Lung (tissue), 12 donors: Measurements from ENCODE around the gene MAST3. TPM values are rescaled to one million over a fixed set of nuclear protein-coding genes. Genes with fewer than 3 reads are reported as not detected.
A peak's percentile ranks its signal among the peaks of the same experiment; 100 is the strongest.

ENCODE experiments used
- ATAC-seq: fragments of 200-7000 bp; cut with Tn5 transposase; one replicate; pipeline ENCODE4 v1.9.1; 2020; ENCODE audit warnings: moderate number of reproducible peaks; ENCODE audit not compliant: insufficient read depth, low FRiP score
- DNase-seq, 3 donors: peaks; one replicate each; pipeline ENCODE4 v3.0.0-alpha.2; 2013 to 2017
- H3K27ac ChIP-seq, 2 donors: one replicate each; pipeline ENCODE4 v1.5.1; 2013; ENCODE audit warnings: mild to moderate bottlenecking in 2 of 2, moderate library complexity in 2 of 2, control low read depth in 1 of 2, inconsistent platforms in 1 of 2, low read depth in 1 of 2, low read length in 1 of 2
- H3K27me3 ChIP-seq, 3 donors: one replicate each; pipeline ENCODE4 v1.5.1; 2013; ENCODE audit warnings: low read length in 2 of 3; ENCODE audit not compliant: control insufficient read depth in 3 of 3, insufficient read depth in 3 of 3
- H3K36me3 ChIP-seq, 4 donors: one replicate each; pipeline ENCODE4 v1.5.1; 2013; ENCODE audit warnings: low read length in 4 of 4, mild to moderate bottlenecking in 1 of 4, moderate library complexity in 1 of 4; ENCODE audit not compliant: control insufficient read depth in 4 of 4, insufficient read depth in 4 of 4
- H3K4me1 ChIP-seq, 5 donors: one replicate each; pipeline ENCODE4 v1.5.1; 2013; ENCODE audit warnings: low read length in 5 of 5, mild to moderate bottlenecking in 2 of 5, moderate library complexity in 1 of 5; ENCODE audit not compliant: control insufficient read depth in 5 of 5, insufficient read depth in 5 of 5
- H3K4me3 ChIP-seq: one replicate; pipeline ENCODE4 v1.5.1; 2013; ENCODE audit warnings: mild to moderate bottlenecking, control low read depth, moderate library complexity
- H3K9ac ChIP-seq, 2 donors: one replicate each; pipeline ENCODE4 v1.5.1; 2013; ENCODE audit warnings: low read length in 2 of 2, control low read depth in 1 of 2; ENCODE audit not compliant: insufficient read depth in 1 of 2
- H3K9me3 ChIP-seq, 4 donors: one replicate each; pipeline ENCODE4 v1.5.1; 2013; ENCODE audit warnings: low read length in 3 of 4, mild to moderate bottlenecking in 1 of 4, moderate library complexity in 1 of 4; ENCODE audit not compliant: control insufficient read depth in 4 of 4, insufficient read depth in 3 of 4
- CTCF ChIP-seq: IDR thresholded peaks from 2 replicates; pipeline ENCODE4 v1.5.1; 2012; ENCODE audit warnings: mild to moderate bottlenecking; ENCODE audit errors: control extremely low read depth, extremely low read depth
- WGBS, 2 donors: extraction: QIAGEN DNeasy Blood & Tissue Kit; methylation state at CpG; one replicate each; pipeline ENCODE4 v1.1.7; 2013; 5-methylcytosine and 5-hydroxymethylcytosine counted together
- polyA plus RNA-seq, 2 donors: library from polyadenylated mRNA; stranded (reverse); fragments of 200-250 nt; gene quantifications; one replicate each; pipeline ENCODE4 v1.2.1, GENCODE V29; 2013
- total RNA-seq, 2 donors: library from RNA; depleted of rRNA in 1 of 2; stranded (reverse); fragments of >200 nt in 1 of 2; gene quantifications; one replicate each; pipeline ENCODE4 v1.2.1, GENCODE V29; 2014 to 2021
- donor health status: control.
- donor health status: control.
- donor health status: Bipolar disorder and iron deficiency.
- donor health status: healthy.
- donor health status: DM: yes; HTN: yes; CAD: no.

Gene MAST3
- total and polyA plus RNA-seq, 4 donors = 5.0 to 24.0 (median 9.3) TPM

DNA sequence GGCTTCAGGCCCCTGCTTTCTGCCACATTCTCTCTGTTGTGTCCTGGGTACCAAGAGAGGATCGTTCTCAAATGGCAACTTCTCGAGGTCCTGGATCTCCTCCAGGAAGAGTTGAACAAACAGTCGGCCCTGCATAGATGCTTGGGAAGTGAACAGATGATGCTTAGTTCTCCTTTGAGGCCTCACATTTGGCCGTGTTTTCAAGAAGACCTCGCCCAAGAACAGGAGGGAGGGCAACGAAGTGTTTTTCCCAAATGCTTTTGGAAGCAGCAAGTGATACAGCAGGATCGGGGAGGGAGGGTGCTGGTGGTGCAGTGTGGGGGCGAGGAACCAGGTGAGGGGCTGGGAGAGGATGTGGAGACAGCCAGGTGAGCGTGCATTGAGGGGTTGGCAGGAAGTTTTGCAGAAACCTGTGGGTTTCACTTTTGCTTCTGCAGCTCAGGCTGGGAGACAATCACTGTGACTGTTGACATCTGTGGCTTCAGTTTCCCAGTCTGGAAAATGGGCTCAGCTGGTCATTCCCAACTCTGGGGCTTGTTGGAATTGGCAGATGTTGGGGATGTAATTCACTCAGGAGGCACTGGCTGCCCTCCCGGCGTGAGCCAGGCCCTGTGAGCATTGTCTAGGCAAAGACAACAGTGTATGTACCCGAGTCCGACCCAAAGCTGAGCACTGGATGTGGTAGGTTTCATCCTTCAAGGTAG lies 21.6 kb downstream of the MAST3 start:
- Histone ChIP-seq H3K9ac (no peak overlapping the region), H3K27me3 (no peaks in the 10 kb centered on the region), H3K36me3 (peaks cover 0 to 13% (median 7%) of the 10 kb centered on the region in 4 donors), H3K4me1 (peaks cover 0 to 17% (median 6%) of the 10 kb centered on the region in 5 donors), H3K4me3 (no peak overlapping the region), H3K9me3 (no peaks in the 10 kb centered on the region), H3K27ac (peak overlapping the region in 1 of 2 donors; percentile 16)
- ATAC-seq (no peak), DNase-seq (peak in 1 of 3 donors; percentile 30)
- no peak for TF ChIP-seq CTCF
- 41 to 42% methylated on average over 13 of the region's 13 CpGs for WGBS, 2 donors

DNA sequence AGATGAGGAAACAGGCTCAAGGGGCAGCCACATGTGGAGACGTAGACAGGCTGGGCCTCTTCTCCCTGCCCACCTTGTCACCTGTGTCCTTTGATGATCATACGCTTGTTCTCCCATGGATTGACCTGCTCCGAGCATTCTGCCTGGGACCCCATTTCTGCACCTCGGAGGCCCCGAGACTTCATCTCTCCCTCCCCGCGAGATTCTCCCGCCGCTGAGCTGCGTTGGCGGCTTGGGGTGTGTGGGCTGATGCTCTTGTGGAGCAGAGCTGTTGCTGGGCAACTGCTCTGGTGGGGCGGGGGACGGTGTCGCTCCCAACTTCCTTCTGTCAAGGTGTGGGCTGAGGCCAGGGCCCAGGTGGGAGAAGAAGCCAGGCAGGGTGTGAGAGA lies 22.1 kb downstream of the MAST3 start:
- Histone ChIP-seq H3K27me3 (no peaks in the 10 kb centered on the region), H3K27ac (no peak overlapping the region), H3K9ac (no peak overlapping the region), H3K9me3 (no peaks in the 10 kb centered on the region), H3K4me1 (peaks cover 0 to 17% (median 6%) of the 10 kb centered on the region in 5 donors), H3K36me3 (peaks cover 0 to 16% (median 9%) of the 10 kb centered on the region in 4 donors), H3K4me3 (no peak overlapping the region)
- ATAC-seq = no peak
- TF ChIP-seq CTCF = no peak
- 79 to 86% methylated on average over 14 of the region's 14 CpGs for WGBS, 2 donors
- no peak for DNase-seq

- WGBS, 2 donors = 60 to 69% methylated on average over 1 of the region's 1 CpG
- peaks cover 0 to 16% (median 9%) of the 10 kb centered on the region in 4 donors for H3K36me3 ChIP-seq
- H3K4me1 ChIP-seq = peaks cover 0 to 17% (median 6%) of the 10 kb centered on the region in 5 donors
- no peaks in the 10 kb centered on the region for H3K9me3 ChIP-seq
- no peak overlapping the region for H3K9ac ChIP-seq
- no peak for ATAC-seq
- no peak for DNase-seq
- H3K4me3 ChIP-seq = no peak overlapping the region
- TF ChIP-seq CTCF = no peak
- no peaks in the 10 kb centered on the region for H3K27me3 ChIP-seq
- no peak overlapping the region for H3K27ac ChIP-seq
Measured at GRCh38 chr19:18120127-18120526, 22.5 kb downstream of the MAST3 start.

- H3K36me3 ChIP-seq = peaks cover 0 to 16% (median 9%) of the 10 kb centered on the region in 4 donors
- TF ChIP-seq CTCF = no peak
Measured at GRCh38 chr19:18121166-18121565, 23.6 kb downstream of the MAST3 start.

More at GRCh38 chr19:18121166-18121565, 23.6 kb downstream of the MAST3 start:
- Histone ChIP-seq H3K4me3 (no peak overlapping the region), H3K9me3 (no peaks in the 10 kb centered on the region), H3K27me3 (no peaks in the 10 kb centered on the region), H3K9ac (no peak overlapping the region), H3K27ac (no peak overlapping the region), H3K4me1 (peaks cover 0 to 17% (median 6%) of the 10 kb centered on the region in 5 donors)
- DNase-seq = no peak
- no peak for ATAC-seq
- 96 to 97% methylated on average over 5 of the region's 5 CpGs for WGBS, 2 donors
